T-cell (primary cell): ENCODE results near the gene NEURL1. TPM values are rescaled to one million over a fixed set of nuclear protein-coding genes. Genes with fewer than 3 reads are reported as not detected.

Experiments
- ATAC-seq, 4 experiments: fragments of 200-7000 bp in 3 of 4; fragments of 150-1000 bp in 1 of 4; cut with Tn5 transposase; replicated peaks in 1 of 4; 1 replicate in 3 of 4; 2 replicates in 1 of 4; pipeline ENCODE4 v1.10.0; 2021; ENCODE audit warnings: moderate library complexity in 3 of 4, mild to moderate bottlenecking in 2 of 4, moderate number of reproducible peaks in 1 of 4
- CTCF ChIA-PET, 2 donors: fragments of 300-600 bp; sonication (Branson Sonifier 250); formaldehyde crosslinking; loops; one replicate each; lab custom pipeline; 2022; ENCODE audit warnings: antibody characterized with exemption in 2 of 2; lab: Charles Lee
- POLR2A ChIA-PET, 2 donors: fragments of 300-600 bp; sonication (Branson Sonifier 250); formaldehyde crosslinking; loops; one replicate each; lab custom pipeline; 2022; ENCODE audit warnings: antibody characterized with exemption in 2 of 2; lab: Charles Lee
- DNase-seq, 35 experiments: peaks; one replicate each; pipeline versions ENCODE4 v3.0.0 to v3.0.0-alpha.2; 2013 to 2023
- H3K27ac ChIP-seq: one replicate; pipeline ENCODE4 v1.5.1; 2013; ENCODE audit warnings: low read length
- H3K27me3 ChIP-seq, 2 experiments: replicated peaks in 1 of 2; 1 replicate in 1 of 2; 2 replicates in 1 of 2; pipeline versions ENCODE4 v1.6.1 to v1.7.0; 2013; ENCODE audit warnings: low read length in 1 of 2, mixed read lengths in 1 of 2; ENCODE audit not compliant: control insufficient read depth in 2 of 2, insufficient read depth in 2 of 2; ENCODE audit errors: extremely low read depth in 1 of 2
- H3K36me3 ChIP-seq, 2 donors: 1 replicate in 1 of 2; 2 replicates in 1 of 2; pipeline versions ENCODE4 v1.6.1 to v1.7.0; 2013; ENCODE audit warnings: low read length in 1 of 2; ENCODE audit not compliant: control insufficient read depth in 2 of 2, insufficient read depth in 1 of 2; ENCODE audit errors: extremely low read depth in 1 of 2
- H3K4me1 ChIP-seq, 2 experiments: 1 replicate in 1 of 2; 2 replicates in 1 of 2; pipeline versions ENCODE4 v1.6.1 to v1.7.0; 2013; ENCODE audit warnings: low read length in 2 of 2, mixed read lengths in 1 of 2; ENCODE audit not compliant: insufficient read depth in 2 of 2, control insufficient read depth in 1 of 2; ENCODE audit errors: extremely low read depth in 1 of 2
- H3K4me3 ChIP-seq, 2 donors: 1 replicate in 1 of 2; 2 replicates in 1 of 2; pipeline versions ENCODE4 v1.5.1 to v1.7.0; 2013; ENCODE audit warnings: mild to moderate bottlenecking in 2 of 2, low read length in 1 of 2, moderate library complexity in 1 of 2; ENCODE audit not compliant: control insufficient read depth in 1 of 2; ENCODE audit errors: extremely low read depth in 1 of 2
- H3K9me3 ChIP-seq: 2 replicates; pipeline ENCODE4 v1.7.0; 2013
- H3K27ac Mint-ChIP-seq, 2 donors: one replicate each; pipeline ENCODE4 v1.8.0; 2020 to 2021; ENCODE audit warnings: mild to moderate bottlenecking in 2 of 2, mixed read lengths in 2 of 2
- H3K27me3 Mint-ChIP-seq, 2 donors: one replicate each; pipeline ENCODE4 v1.8.0; 2021 to 2022; ENCODE audit warnings: mixed read lengths in 2 of 2
- H3K36me3 Mint-ChIP-seq: one replicate; pipeline ENCODE4 v1.8.0; 2021; ENCODE audit warnings: mixed read lengths
- H3K4me1 Mint-ChIP-seq, 3 donors: one replicate each; pipeline ENCODE4 v1.8.0; 2020 to 2022; ENCODE audit warnings: mixed read lengths in 3 of 3, mild to moderate bottlenecking in 1 of 3
- H3K4me3 Mint-ChIP-seq, 3 donors: one replicate each; pipeline ENCODE4 v1.8.0; 2020 to 2022; ENCODE audit warnings: mild to moderate bottlenecking in 3 of 3, mixed read lengths in 3 of 3, moderate library complexity in 3 of 3
- H3K9me3 Mint-ChIP-seq, 3 donors: one replicate each; pipeline ENCODE4 v1.8.0; 2020 to 2022; ENCODE audit warnings: mixed read lengths in 3 of 3
- WGBS: methylation state at CpG from one replicate; pipeline ENCODE4 v1.1.5; 2013; ENCODE audit warnings: missing lambda C conversion rate; ENCODE audit not compliant: insufficient coverage; 5-methylcytosine and 5-hydroxymethylcytosine counted together
- total RNA-seq, 35 experiments: library from RNA in 6 of 35; stranded (reverse) in 6 of 35; fragments of 120-200 nt in 1 of 35; gene quantifications; one replicate each; pipeline versions ENCODE4 v1.2.1 to v1.2.4 and lab custom pipeline; 2013 to 2026

The NEURL1 gene
- total RNA-seq, 5 donors from 2014 or later (not counting 1 experiment from before 2014, with no cell fraction given), result 0.46 to 1.7 (median 0.84) TPM

GRCh38 chr10:103548581-103549348 lies 55.3 kb downstream of the NEURL1 start:
- POLR2A ChIA-PET, result no interaction called here

GRCh38 chr10:103549349-103549685 lies 55.8 kb downstream of the NEURL1 start:
- CTCF ChIA-PET, result interaction anchor here in 1 of 2 donors (0.6 kb wide), 1 partner anchor 19 kb away, joined by 3 read pairs; no protein-coding TSS in a partner anchor

More at GRCh38 chr10:103548581-103549348, 55.3 kb downstream of the NEURL1 start:
- no peak overlapping the region for H3K27ac Mint-ChIP-seq
- H3K4me3 Mint-ChIP-seq, result no peak overlapping the region
- no peaks in the 10 kb centered on the region for H3K36me3 Mint-ChIP-seq
- H3K36me3 ChIP-seq, result no peaks in the 10 kb centered on the region
- ATAC-seq (no peak), DNase-seq (peak in 1 of 35 experiments; percentile 17)
- H3K27me3 Mint-ChIP-seq, result no peaks in the 10 kb centered on the region
- 83% methylated on average over 11 of the region's 12 CpGs for WGBS
- peaks cover 2% of the 10 kb centered on the region in 2 experiments for H3K4me1 ChIP-seq
- no peaks in the 10 kb centered on the region for H3K9me3 Mint-ChIP-seq
- H3K4me3 ChIP-seq, result no peak overlapping the region
- no peaks in the 10 kb centered on the region for H3K9me3 ChIP-seq
- H3K4me1 Mint-ChIP-seq, result peaks cover under 1 to 2% (median 2%) of the 10 kb centered on the region in 3 donors
- peaks cover 0 to 18% of the 10 kb centered on the region in 2 experiments for H3K27me3 ChIP-seq
- CTCF ChIA-PET, result interaction anchor here (0.5 to 0.6 kb wide), 2 partner anchors 15 to 19 kb away, joined by 3 read pairs; no protein-coding TSS in a partner anchor
- H3K27ac ChIP-seq, result no peak overlapping the region

GRCh38 chr10:103550229-103550628 lies 56.7 kb downstream of the NEURL1 start:
- peaks cover 13% of the 10 kb centered on the region in 3 donors for H3K4me1 Mint-ChIP-seq
- H3K27ac ChIP-seq, result no peak overlapping the region
- CTCF ChIA-PET, result interaction anchor here in 1 of 2 donors (0.6 kb wide), 1 partner anchor 872 kb away, joined by 3 read pairs; no protein-coding TSS in a partner anchor
- POLR2A ChIA-PET, result interaction anchor here in 1 of 2 donors (0.6 kb wide), 1 partner anchor 846 kb away, joined by 3 read pairs; no protein-coding TSS in a partner anchor
- H3K4me3 Mint-ChIP-seq, result no peak overlapping the region
- no peak overlapping the region for H3K4me3 ChIP-seq
- no peaks in the 10 kb centered on the region for H3K36me3 Mint-ChIP-seq
- H3K27ac Mint-ChIP-seq, result no peak overlapping the region
- H3K27me3 ChIP-seq, result peaks cover 0 to 24% of the 10 kb centered on the region in 2 experiments
- peaks cover 4 to 7% of the 10 kb centered on the region in 2 donors for H3K27me3 Mint-ChIP-seq
- H3K4me1 ChIP-seq, result peaks cover 7 to 14% of the 10 kb centered on the region in 2 experiments
- no peaks in the 10 kb centered on the region for H3K36me3 ChIP-seq
- no peaks in the 10 kb centered on the region for H3K9me3 Mint-ChIP-seq
- no peaks in the 10 kb centered on the region for H3K9me3 ChIP-seq
- DNase-seq (no peak), ATAC-seq (no peak)
- WGBS, result 89% methylated on average over 1 of the region's 1 CpG

More at GRCh38 chr10:103549349-103549685, 55.8 kb downstream of the NEURL1 start:
- peaks cover 0 to 3% of the 10 kb centered on the region in 2 donors for H3K27me3 Mint-ChIP-seq
- POLR2A ChIA-PET, result no interaction called here
- no peak overlapping the region for H3K27ac Mint-ChIP-seq
- no peak overlapping the region for H3K4me3 Mint-ChIP-seq
- ATAC-seq (no peak), DNase-seq (no peak)
- Histone ChIP-seq H3K9me3 (no peaks in the 10 kb centered on the region), H3K4me3 (no peak overlapping the region), H3K36me3 (no peaks in the 10 kb centered on the region), H3K27me3 (peaks cover 0 to 19% of the 10 kb centered on the region in 2 experiments), H3K4me1 (peaks cover 3 to 7% of the 10 kb centered on the region in 2 experiments), H3K27ac (no peak overlapping the region)
- no peaks in the 10 kb centered on the region for H3K36me3 Mint-ChIP-seq
- WGBS, result 85% methylated on average over 3 of the region's 3 CpGs
- H3K4me1 Mint-ChIP-seq, result peaks cover 6 to 7% (median 7%) of the 10 kb centered on the region in 3 donors
- H3K9me3 Mint-ChIP-seq, result no peaks in the 10 kb centered on the region

- DNase-seq (peak in 1 of 35 experiments; percentile 15), ATAC-seq (no peak)
- ChIA-PET CTCF (no interaction called here), POLR2A (no interaction called here)
- no peak overlapping the region for H3K4me3 Mint-ChIP-seq
- H3K9me3 Mint-ChIP-seq, result no peaks in the 10 kb centered on the region
- no peak overlapping the region for H3K27ac Mint-ChIP-seq
- no peaks in the 10 kb centered on the region for H3K9me3 ChIP-seq
- H3K27ac ChIP-seq, result no peak overlapping the region
- H3K36me3 ChIP-seq, result no peaks in the 10 kb centered on the region
- H3K4me1 ChIP-seq, result peaks cover 7 to 20% of the 10 kb centered on the region in 2 experiments
- peaks cover 13 to 18% (median 16%) of the 10 kb centered on the region in 3 donors for H3K4me1 Mint-ChIP-seq
- no peak overlapping the region for H3K4me3 ChIP-seq
- 59% methylated on average over 5 of the region's 10 CpGs for WGBS
- peaks cover 0 to 41% of the 10 kb centered on the region in 2 experiments for H3K27me3 ChIP-seq
- peaks cover 4 to 17% of the 10 kb centered on the region in 2 donors for H3K27me3 Mint-ChIP-seq
- H3K36me3 Mint-ChIP-seq, result no peaks in the 10 kb centered on the region
Measured at GRCh38 chr10:103551619-103552602, 58.4 kb downstream of the NEURL1 start.

- DNase-seq (no peak), ATAC-seq (no peak)
- POLR2A ChIA-PET, result no interaction called here
- H3K4me3 ChIP-seq, result no peak overlapping the region
- no peak overlapping the region for H3K27ac Mint-ChIP-seq
- H3K27me3 Mint-ChIP-seq, result peaks cover 7 to 23% of the 10 kb centered on the region in 2 donors
- peaks cover 7 to 20% of the 10 kb centered on the region in 2 experiments for H3K4me1 ChIP-seq
- H3K27me3 ChIP-seq, result peaks cover 0 to 49% of the 10 kb centered on the region in 2 experiments
- CTCF ChIA-PET, result no interaction called here
- H3K4me1 Mint-ChIP-seq, result peaks cover 13 to 18% (median 16%) of the 10 kb centered on the region in 3 donors
- H3K36me3 ChIP-seq, result no peaks in the 10 kb centered on the region
- H3K9me3 ChIP-seq, result no peaks in the 10 kb centered on the region
- H3K9me3 Mint-ChIP-seq, result no peaks in the 10 kb centered on the region
- no peaks in the 10 kb centered on the region for H3K36me3 Mint-ChIP-seq
- no peak overlapping the region for H3K27ac ChIP-seq
- 80% methylated on average over 15 of the region's 20 CpGs for WGBS
- no peak overlapping the region for H3K4me3 Mint-ChIP-seq
Measured at GRCh38 chr10:103552856-103553742, 59.6 kb downstream of the NEURL1 start.
